ENCODE data around the gene PDCD11.
A peak's percentile ranks its signal among the peaks of the same experiment; 100 is the strongest.

PDCD11 gene

DNA sequence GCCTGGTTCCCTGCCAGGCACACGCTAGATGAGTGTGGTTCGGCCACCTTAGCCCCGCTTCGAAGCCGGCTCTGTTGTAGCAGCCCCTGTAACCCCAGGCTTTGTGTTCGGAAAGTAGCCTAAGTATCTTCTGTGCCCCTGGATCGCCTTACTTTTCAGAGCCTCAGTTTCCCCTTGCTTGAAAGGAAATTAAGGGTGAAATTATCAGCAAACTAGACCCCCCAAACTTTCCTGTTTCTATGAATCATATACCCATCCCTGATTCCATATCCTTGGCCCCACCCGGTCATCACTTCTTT, 312 bp downstream of the PDCD11 start:
- no peak for DNase-seq (ENCODE audit: low read depth in 1 of 2, low spot score in 1 of 2)
- Histone ChIP-seq H3K4me3 (replicated peaks; ENCODE audit: insufficient read depth, low read length) (peak overlapping the region; percentile 77), H3K27me3 (ENCODE audit: insufficient read depth, poor library complexity, severe bottlenecking) (no peaks in the 10 kb centered on the region), H3K27ac (replicated peaks) (peak overlapping the region; percentile 88)
- TF ChIP-seq, protein P1, sequence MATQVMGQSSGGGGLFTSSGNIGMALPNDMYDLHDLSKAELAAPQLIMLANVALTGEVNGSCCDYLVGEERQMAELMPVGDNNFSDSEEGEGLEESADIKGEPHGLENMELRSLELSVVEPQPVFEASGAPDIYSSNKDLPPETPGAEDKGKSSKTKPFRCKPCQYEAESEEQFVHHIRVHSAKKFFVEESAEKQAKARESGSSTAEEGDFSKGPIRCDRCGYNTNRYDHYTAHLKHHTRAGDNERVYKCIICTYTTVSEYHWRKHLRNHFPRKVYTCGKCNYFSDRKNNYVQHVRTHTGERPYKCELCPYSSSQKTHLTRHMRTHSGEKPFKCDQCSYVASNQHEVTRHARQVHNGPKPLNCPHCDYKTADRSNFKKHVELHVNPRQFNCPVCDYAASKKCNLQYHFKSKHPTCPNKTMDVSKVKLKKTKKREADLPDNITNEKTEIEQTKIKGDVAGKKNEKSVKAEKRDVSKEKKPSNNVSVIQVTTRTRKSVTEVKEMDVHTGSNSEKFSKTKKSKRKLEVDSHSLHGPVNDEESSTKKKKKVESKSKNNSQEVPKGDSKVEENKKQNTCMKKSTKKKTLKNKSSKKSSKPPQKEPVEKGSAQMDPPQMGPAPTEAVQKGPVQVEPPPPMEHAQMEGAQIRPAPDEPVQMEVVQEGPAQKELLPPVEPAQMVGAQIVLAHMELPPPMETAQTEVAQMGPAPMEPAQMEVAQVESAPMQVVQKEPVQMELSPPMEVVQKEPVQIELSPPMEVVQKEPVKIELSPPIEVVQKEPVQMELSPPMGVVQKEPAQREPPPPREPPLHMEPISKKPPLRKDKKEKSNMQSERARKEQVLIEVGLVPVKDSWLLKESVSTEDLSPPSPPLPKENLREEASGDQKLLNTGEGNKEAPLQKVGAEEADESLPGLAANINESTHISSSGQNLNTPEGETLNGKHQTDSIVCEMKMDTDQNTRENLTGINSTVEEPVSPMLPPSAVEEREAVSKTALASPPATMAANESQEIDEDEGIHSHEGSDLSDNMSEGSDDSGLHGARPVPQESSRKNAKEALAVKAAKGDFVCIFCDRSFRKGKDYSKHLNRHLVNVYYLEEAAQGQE (IDR thresholded peaks at IDR 0.05; ENCODE audit: insufficient replicate concordance, low read depth), result no peak
- TF ChIP-seq GABPA (IDR thresholded peaks at IDR 0.05; ENCODE audit: low read depth) (no peak), SPI1 (IDR thresholded peaks at IDR 0.05; ENCODE audit: borderline replicate concordance, low read depth) (no peak), POLR2AphosphoS5 (IDR thresholded peaks at IDR 0.05; ENCODE audit: low read depth) (no peak)
- TF ChIP-seq, protein P2, sequence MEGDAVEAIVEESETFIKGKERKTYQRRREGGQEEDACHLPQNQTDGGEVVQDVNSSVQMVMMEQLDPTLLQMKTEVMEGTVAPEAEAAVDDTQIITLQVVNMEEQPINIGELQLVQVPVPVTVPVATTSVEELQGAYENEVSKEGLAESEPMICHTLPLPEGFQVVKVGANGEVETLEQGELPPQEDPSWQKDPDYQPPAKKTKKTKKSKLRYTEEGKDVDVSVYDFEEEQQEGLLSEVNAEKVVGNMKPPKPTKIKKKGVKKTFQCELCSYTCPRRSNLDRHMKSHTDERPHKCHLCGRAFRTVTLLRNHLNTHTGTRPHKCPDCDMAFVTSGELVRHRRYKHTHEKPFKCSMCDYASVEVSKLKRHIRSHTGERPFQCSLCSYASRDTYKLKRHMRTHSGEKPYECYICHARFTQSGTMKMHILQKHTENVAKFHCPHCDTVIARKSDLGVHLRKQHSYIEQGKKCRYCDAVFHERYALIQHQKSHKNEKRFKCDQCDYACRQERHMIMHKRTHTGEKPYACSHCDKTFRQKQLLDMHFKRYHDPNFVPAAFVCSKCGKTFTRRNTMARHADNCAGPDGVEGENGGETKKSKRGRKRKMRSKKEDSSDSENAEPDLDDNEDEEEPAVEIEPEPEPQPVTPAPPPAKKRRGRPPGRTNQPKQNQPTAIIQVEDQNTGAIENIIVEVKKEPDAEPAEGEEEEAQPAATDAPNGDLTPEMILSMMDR (IDR thresholded peaks at IDR 0.05; ENCODE audit: insufficient read depth, low read length), result no peak

GRCh38 chr10:103397191-103397825, 882 bp downstream of the PDCD11 start:
- Histone ChIP-seq H3K4me3 (replicated peaks; ENCODE audit: insufficient read depth, low read length) (peak overlapping the region; percentile 77), H3K27me3 (ENCODE audit: insufficient read depth, poor library complexity, severe bottlenecking) (no peaks in the 10 kb centered on the region), H3K27ac (replicated peaks) (peak overlapping the region; percentile 88)
- peak in 1 of 2 experiments; percentile 40 for DNase-seq (ENCODE audit: low read depth in 1 of 2, low spot score in 1 of 2)
- TF ChIP-seq, protein P2 (IDR thresholded peaks at IDR 0.05; ENCODE audit: insufficient read depth, low read length), result no peak
- TF ChIP-seq, protein P1 (IDR thresholded peaks at IDR 0.05; ENCODE audit: insufficient replicate concordance, low read depth), result no peak
- TF ChIP-seq POLR2AphosphoS5 (IDR thresholded peaks at IDR 0.05; ENCODE audit: low read depth) (no peak), GABPA (IDR thresholded peaks at IDR 0.05; ENCODE audit: low read depth) (no peak), SPI1 (IDR thresholded peaks at IDR 0.05; ENCODE audit: borderline replicate concordance, low read depth) (no peak)

DNA sequence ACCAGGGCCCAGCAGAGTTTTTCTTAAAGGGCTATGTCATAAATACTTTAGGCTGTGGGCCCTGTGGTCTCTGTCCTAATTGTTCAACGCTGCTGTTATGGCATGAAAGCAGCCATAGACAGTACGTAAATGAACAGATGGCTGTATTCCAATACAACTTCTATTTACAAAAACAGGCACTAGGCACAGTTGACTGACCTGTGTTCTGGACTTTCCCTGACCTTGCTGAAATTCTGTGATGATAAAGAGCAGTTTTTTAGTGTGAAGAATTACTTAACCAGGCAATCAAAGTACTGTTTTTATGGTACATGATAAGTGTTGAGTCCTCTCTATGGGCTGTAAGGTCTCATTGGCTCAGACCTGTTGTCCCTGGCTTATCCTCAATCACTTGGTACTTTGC, 17.1 kb downstream of the PDCD11 start:
- no peaks in the 10 kb centered on the region for H3K27me3 ChIP-seq (ENCODE audit: insufficient read depth, poor library complexity, severe bottlenecking)
- no peak overlapping the region for H3K4me3 ChIP-seq (replicated peaks; ENCODE audit: insufficient read depth, low read length)
- TF ChIP-seq, protein P2 (IDR thresholded peaks at IDR 0.05; ENCODE audit: insufficient read depth, low read length), result no peak
- TF ChIP-seq POLR2AphosphoS5 (IDR thresholded peaks at IDR 0.05; ENCODE audit: low read depth) (no peak), GABPA (IDR thresholded peaks at IDR 0.05; ENCODE audit: low read depth) (no peak), SPI1 (IDR thresholded peaks at IDR 0.05; ENCODE audit: borderline replicate concordance, low read depth) (no peak)
- TF ChIP-seq, protein P1 (IDR thresholded peaks at IDR 0.05; ENCODE audit: insufficient replicate concordance, low read depth), result no peak
- no peak for DNase-seq (ENCODE audit: low read depth in 1 of 2, low spot score in 1 of 2)
- no peak overlapping the region for H3K27ac ChIP-seq (replicated peaks)

All from HL-60 (cell line).